ENCODE measurements around the gene FAM120A.

FAM120A gene

GRCh38 chr9:93601063-93601462, 149.6 kb downstream of the FAM120A start:
- Histone ChIP-seq H3K4me1 (ENCODE audit: control extremely low read depth in 1 of 4, control insufficient read depth in 4 of 4, insufficient read depth in 4 of 4, low read length in 3 of 4) (peaks cover 0 to 26% (median 21%) of the 10 kb centered on the region in 4 experiments), H3K9me3 (ENCODE audit: control extremely low read depth in 1 of 5, control insufficient read depth in 4 of 5, insufficient read depth in 2 of 5, low read depth in 1 of 5, low read length in 4 of 5) (peaks cover 0 to 5% (median 0%) of the 10 kb centered on the region in 5 experiments), H3K4me3 (ENCODE audit: control insufficient read depth in 1 of 7, extremely low read depth in 1 of 7, insufficient read depth in 4 of 7, low read depth in 2 of 7, low read length in 6 of 7) (no peak overlapping the region), H3K27me3 (replicated peaks in 2 of 5; ENCODE audit: control insufficient read depth in 4 of 5, insufficient read depth in 5 of 5, low read length in 4 of 5) (no peaks in the 10 kb centered on the region), H3K36me3 (ENCODE audit: control insufficient read depth in 4 of 4, insufficient read depth in 4 of 4, low read length in 3 of 4) (peaks cover 0 to 2% (median 0%) of the 10 kb centered on the region in 4 experiments), H3K27ac (ENCODE audit: insufficient read depth in 1 of 2, low read depth in 1 of 2, low read length in 2 of 2, poor library complexity in 1 of 2, severe bottlenecking in 2 of 2) (no peak overlapping the region)
- 74% methylated on average over 4 of the region's 4 CpGs for WGBS (ENCODE audit: insufficient coverage)
- CTCF ChIA-PET = no interaction called here
- no peak for DNase-seq
- POLR2A ChIA-PET = no interaction called here

GRCh38 chr9:93601666-93602065, 150.2 kb downstream of the FAM120A start:
- Histone ChIP-seq H3K9me3 (ENCODE audit: control extremely low read depth in 1 of 5, control insufficient read depth in 4 of 5, insufficient read depth in 2 of 5, low read depth in 1 of 5, low read length in 4 of 5) (peaks cover 0 to 7% (median 0%) of the 10 kb centered on the region in 5 experiments), H3K36me3 (ENCODE audit: control insufficient read depth in 4 of 4, insufficient read depth in 4 of 4, low read length in 3 of 4) (peaks cover 0 to 2% (median 0%) of the 10 kb centered on the region in 4 experiments), H3K4me3 (ENCODE audit: control insufficient read depth in 1 of 7, extremely low read depth in 1 of 7, insufficient read depth in 4 of 7, low read depth in 2 of 7, low read length in 6 of 7) (no peak overlapping the region), H3K4me1 (ENCODE audit: control extremely low read depth in 1 of 4, control insufficient read depth in 4 of 4, insufficient read depth in 4 of 4, low read length in 3 of 4) (peaks cover 0 to 26% (median 21%) of the 10 kb centered on the region in 4 experiments), H3K27me3 (replicated peaks in 2 of 5; ENCODE audit: control insufficient read depth in 4 of 5, insufficient read depth in 5 of 5, low read length in 4 of 5) (no peaks in the 10 kb centered on the region), H3K27ac (ENCODE audit: insufficient read depth in 1 of 2, low read depth in 1 of 2, low read length in 2 of 2, poor library complexity in 1 of 2, severe bottlenecking in 2 of 2) (no peak overlapping the region)
- 83% methylated on average over 3 of the region's 5 CpGs for WGBS (ENCODE audit: insufficient coverage)
- ChIA-PET CTCF (no interaction called here), POLR2A (no interaction called here)
- no peak for DNase-seq

GRCh38 chr9:93603011-93603410, 151.5 kb downstream of the FAM120A start:
- H3K4me3 ChIP-seq (ENCODE audit: control insufficient read depth in 1 of 7, extremely low read depth in 1 of 7, insufficient read depth in 4 of 7, low read depth in 2 of 7, low read length in 6 of 7) = no peak overlapping the region
- peaks cover 0 to 2% (median 0%) of the 10 kb centered on the region in 4 experiments for H3K36me3 ChIP-seq (ENCODE audit: control insufficient read depth in 4 of 4, insufficient read depth in 4 of 4, low read length in 3 of 4)
- no peak for DNase-seq
- H3K27me3 ChIP-seq (replicated peaks in 2 of 5; ENCODE audit: control insufficient read depth in 4 of 5, insufficient read depth in 5 of 5, low read length in 4 of 5) = no peaks in the 10 kb centered on the region
- ChIA-PET POLR2A (no interaction called here), CTCF (no interaction called here)
- peaks cover 0 to 26% (median 20%) of the 10 kb centered on the region in 4 experiments for H3K4me1 ChIP-seq (ENCODE audit: control extremely low read depth in 1 of 4, control insufficient read depth in 4 of 4, insufficient read depth in 4 of 4, low read length in 3 of 4)
- H3K9me3 ChIP-seq (ENCODE audit: control extremely low read depth in 1 of 5, control insufficient read depth in 4 of 5, insufficient read depth in 2 of 5, low read depth in 1 of 5, low read length in 4 of 5) = peaks cover 0 to 13% (median 0%) of the 10 kb centered on the region in 5 experiments
- H3K27ac ChIP-seq (ENCODE audit: insufficient read depth in 1 of 2, low read depth in 1 of 2, low read length in 2 of 2, poor library complexity in 1 of 2, severe bottlenecking in 2 of 2) = no peak overlapping the region
- 98% methylated on average over 15 of the region's 15 CpGs for WGBS (ENCODE audit: insufficient coverage)

GRCh38 chr9:93603906-93604326, 152.4 kb downstream of the FAM120A start:
- 100% methylated on average over 3 of the region's 4 CpGs for WGBS (ENCODE audit: insufficient coverage)
- no peak overlapping the region for H3K4me3 ChIP-seq (ENCODE audit: control insufficient read depth in 1 of 7, extremely low read depth in 1 of 7, insufficient read depth in 4 of 7, low read depth in 2 of 7, low read length in 6 of 7)
- peaks cover 0 to 14% (median 0%) of the 10 kb centered on the region in 5 experiments for H3K9me3 ChIP-seq (ENCODE audit: control extremely low read depth in 1 of 5, control insufficient read depth in 4 of 5, insufficient read depth in 2 of 5, low read depth in 1 of 5, low read length in 4 of 5)
- CTCF ChIA-PET = no interaction called here
- POLR2A ChIA-PET = no interaction called here
- H3K4me1 ChIP-seq (ENCODE audit: control extremely low read depth in 1 of 4, control insufficient read depth in 4 of 4, insufficient read depth in 4 of 4, low read length in 3 of 4) = peaks cover 0 to 18% (median 14%) of the 10 kb centered on the region in 4 experiments
- no peak overlapping the region for H3K27ac ChIP-seq (ENCODE audit: insufficient read depth in 1 of 2, low read depth in 1 of 2, low read length in 2 of 2, poor library complexity in 1 of 2, severe bottlenecking in 2 of 2)
- no peaks in the 10 kb centered on the region for H3K27me3 ChIP-seq (replicated peaks in 2 of 5; ENCODE audit: control insufficient read depth in 4 of 5, insufficient read depth in 5 of 5, low read length in 4 of 5)
- DNase-seq = no peak
- H3K36me3 ChIP-seq (ENCODE audit: control insufficient read depth in 4 of 4, insufficient read depth in 4 of 4, low read length in 3 of 4) = peaks cover 0 to 2% (median 0%) of the 10 kb centered on the region in 4 experiments

DNA sequence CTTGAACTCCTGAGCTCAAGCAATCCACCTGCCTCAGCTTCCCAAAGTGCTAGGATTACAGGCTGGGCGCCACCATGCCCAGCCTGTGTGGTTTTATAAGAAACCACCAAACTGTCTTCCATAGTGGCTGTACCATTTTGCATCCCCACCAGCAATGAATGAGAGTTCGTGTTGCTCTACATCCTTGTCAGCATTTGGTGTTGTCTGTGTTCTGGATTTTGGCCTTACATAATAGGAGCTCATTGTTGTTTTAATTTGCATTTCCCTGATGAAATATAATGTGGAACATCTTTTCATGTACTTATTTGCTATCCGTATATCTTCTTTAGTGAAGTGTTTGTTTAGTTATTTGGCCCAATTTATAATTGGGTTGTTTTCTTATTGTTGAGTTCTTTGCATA, 154.7 kb downstream of the FAM120A start:
- H3K36me3 ChIP-seq (ENCODE audit: control insufficient read depth in 4 of 4, insufficient read depth in 4 of 4, low read length in 3 of 4) = peaks cover 0 to 2% (median 0%) of the 10 kb centered on the region in 4 experiments
- peaks cover 0 to 28% (median 4%) of the 10 kb centered on the region in 5 experiments for H3K9me3 ChIP-seq (ENCODE audit: control extremely low read depth in 1 of 5, control insufficient read depth in 4 of 5, insufficient read depth in 2 of 5, low read depth in 1 of 5, low read length in 4 of 5)
- peaks cover 0 to 2% (median 0%) of the 10 kb centered on the region in 4 experiments for H3K4me1 ChIP-seq (ENCODE audit: control extremely low read depth in 1 of 4, control insufficient read depth in 4 of 4, insufficient read depth in 4 of 4, low read length in 3 of 4)
- POLR2A ChIA-PET = no interaction called here
- WGBS (ENCODE audit: insufficient coverage) = 100% methylated on average over 1 of the region's 3 CpGs
- no peak overlapping the region for H3K27ac ChIP-seq (ENCODE audit: insufficient read depth in 1 of 2, low read depth in 1 of 2, low read length in 2 of 2, poor library complexity in 1 of 2, severe bottlenecking in 2 of 2)
- no peak for DNase-seq
- CTCF ChIA-PET = no interaction called here
- no peaks in the 10 kb centered on the region for H3K27me3 ChIP-seq (replicated peaks in 2 of 5; ENCODE audit: control insufficient read depth in 4 of 5, insufficient read depth in 5 of 5, low read length in 4 of 5)
- H3K4me3 ChIP-seq (ENCODE audit: control insufficient read depth in 1 of 7, extremely low read depth in 1 of 7, insufficient read depth in 4 of 7, low read depth in 2 of 7, low read length in 6 of 7) = no peak overlapping the region

DNA sequence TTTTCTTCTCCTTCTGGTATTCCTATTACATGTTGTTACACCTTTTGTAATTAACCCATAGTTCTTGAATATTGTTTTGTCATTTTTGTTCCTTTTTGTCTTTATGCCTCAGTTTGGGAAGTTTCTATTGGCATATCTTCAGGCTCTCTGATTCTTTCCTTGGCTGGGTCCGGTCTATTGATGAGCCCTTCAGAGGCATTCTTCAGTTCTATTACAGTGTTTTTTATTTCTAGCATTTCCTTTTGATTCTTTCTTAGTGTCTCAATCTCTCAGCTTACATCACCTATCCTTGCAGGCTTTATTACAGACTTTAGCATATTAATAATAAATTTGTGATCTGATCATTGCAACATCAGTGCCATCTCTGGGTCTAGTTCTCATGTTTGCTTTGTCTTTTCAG, 158.7 kb downstream of the FAM120A start:
- H3K4me3 ChIP-seq (ENCODE audit: control insufficient read depth in 1 of 7, extremely low read depth in 1 of 7, insufficient read depth in 4 of 7, low read depth in 2 of 7, low read length in 6 of 7) = no peak overlapping the region
- DNase-seq = no peak
- ChIA-PET POLR2A (no interaction called here), CTCF (no interaction called here)
- peaks cover 0 to 9% (median 3%) of the 10 kb centered on the region in 4 experiments for H3K4me1 ChIP-seq (ENCODE audit: control extremely low read depth in 1 of 4, control insufficient read depth in 4 of 4, insufficient read depth in 4 of 4, low read length in 3 of 4)
- H3K27ac ChIP-seq (ENCODE audit: insufficient read depth in 1 of 2, low read depth in 1 of 2, low read length in 2 of 2, poor library complexity in 1 of 2, severe bottlenecking in 2 of 2) = no peak overlapping the region
- peaks cover 0 to 25% (median 4%) of the 10 kb centered on the region in 5 experiments for H3K9me3 ChIP-seq (ENCODE audit: control extremely low read depth in 1 of 5, control insufficient read depth in 4 of 5, insufficient read depth in 2 of 5, low read depth in 1 of 5, low read length in 4 of 5)
- no peaks in the 10 kb centered on the region for H3K27me3 ChIP-seq (replicated peaks in 2 of 5; ENCODE audit: control insufficient read depth in 4 of 5, insufficient read depth in 5 of 5, low read length in 4 of 5)
- 80% methylated on average over 1 of the region's 1 CpG for WGBS (ENCODE audit: insufficient coverage)
- H3K36me3 ChIP-seq (ENCODE audit: control insufficient read depth in 4 of 4, insufficient read depth in 4 of 4, low read length in 3 of 4) = peaks cover 0 to 2% (median 0%) of the 10 kb centered on the region in 4 experiments

DNA sequence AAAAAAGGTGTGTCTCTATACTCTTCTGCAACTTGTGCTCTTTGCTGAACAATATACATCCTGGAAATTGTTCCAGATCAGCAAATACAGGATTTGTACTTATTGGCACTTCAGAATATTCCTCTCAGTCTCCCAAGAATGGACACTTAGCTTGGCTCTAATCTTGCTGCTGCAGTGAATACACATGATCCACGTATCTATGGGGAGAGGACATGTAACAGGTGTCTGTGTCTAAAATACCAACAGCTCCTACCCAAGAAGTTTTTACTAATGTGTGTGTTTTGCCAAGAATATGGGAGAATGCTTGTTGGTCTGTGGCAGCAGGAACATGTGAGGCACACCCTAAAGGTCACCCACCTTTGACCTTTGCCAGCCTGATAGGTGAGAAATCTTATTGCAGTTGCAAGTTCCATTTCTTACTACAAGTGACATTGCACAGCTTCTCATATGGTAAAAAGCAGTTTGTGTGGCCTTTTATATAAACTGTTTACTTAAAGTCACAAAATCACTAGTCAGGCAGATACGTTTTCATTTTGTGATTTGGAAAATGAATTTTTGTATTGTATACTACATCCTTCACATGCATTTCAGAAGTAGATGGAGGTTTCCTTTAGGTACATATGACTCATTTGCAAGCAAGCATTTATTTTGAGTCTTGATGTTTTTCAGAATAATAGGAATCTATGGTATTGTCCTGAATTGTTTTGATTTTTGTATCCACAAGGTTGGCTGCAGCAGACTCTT, 160.7 kb downstream of the FAM120A start:
- Histone ChIP-seq H3K4me1 (ENCODE audit: control extremely low read depth in 1 of 4, control insufficient read depth in 4 of 4, insufficient read depth in 4 of 4, low read length in 3 of 4) (peaks cover 0 to 9% (median 3%) of the 10 kb centered on the region in 4 experiments), H3K4me3 (ENCODE audit: control insufficient read depth in 1 of 7, extremely low read depth in 1 of 7, insufficient read depth in 4 of 7, low read depth in 2 of 7, low read length in 6 of 7) (no peak overlapping the region), H3K9me3 (ENCODE audit: control extremely low read depth in 1 of 5, control insufficient read depth in 4 of 5, insufficient read depth in 2 of 5, low read depth in 1 of 5, low read length in 4 of 5) (peaks cover 0 to 18% (median 4%) of the 10 kb centered on the region in 5 experiments), H3K27me3 (replicated peaks in 2 of 5; ENCODE audit: control insufficient read depth in 4 of 5, insufficient read depth in 5 of 5, low read length in 4 of 5) (no peaks in the 10 kb centered on the region), H3K36me3 (ENCODE audit: control insufficient read depth in 4 of 4, insufficient read depth in 4 of 4, low read length in 3 of 4) (no peaks in the 10 kb centered on the region), H3K27ac (ENCODE audit: insufficient read depth in 1 of 2, low read depth in 1 of 2, low read length in 2 of 2, poor library complexity in 1 of 2, severe bottlenecking in 2 of 2) (no peak overlapping the region)
- WGBS (ENCODE audit: insufficient coverage) = no CpG with 5 or more reads among the region's 2 CpGs
- ChIA-PET POLR2A (no interaction called here), CTCF (no interaction called here)
- no peak for DNase-seq

Measured in common myeloid progenitor, CD34-positive (primary cell).